SKM-1 treated with dmso at 0.1 percent for 144 hours (cell line): Measurements from ENCODE around the gene TMX4.
A peak's percentile ranks its signal among the peaks of the same experiment; 100 is the strongest.
"Not testable (repeated sequence)": the region's sequence is repeated elsewhere in the genome, so short reads cannot be mapped to it uniquely, and the experiment has no call there.

ENCODE experiments used
- DNase-seq: peaks from one replicate; lab custom pipeline; 2025; ENCODE audit not compliant: unreplicated experiment; lab: John Stamatoyannopoulos, UW

Gene TMX4

GRCh38 chr20:8019246-8019997, at the start of gene TMX4:
Gene TMX4 (minus strand): TSS chr20:8019761. CDS start chr20:8019613, 148 bp downstream.
- peak; percentile 87 for DNase-seq

- no peak for DNase-seq
Measured at GRCh38 chr20:8067082-8067481, 47.5 kb upstream of the TMX4 start.

GRCh38 chr20:8066662-8067061, 47.1 kb upstream of the TMX4 start:
- DNase-seq, result no peak

GRCh38 chr20:8065691-8066090, 46.1 kb upstream of the TMX4 start:
- no peak for DNase-seq

GRCh38 chr20:8062756-8063155, 43.2 kb upstream of the TMX4 start:
- no peak for DNase-seq

- DNase-seq, result no peak
Measured at GRCh38 chr20:8061861-8062518, 42.4 kb upstream of the TMX4 start.

DNA sequence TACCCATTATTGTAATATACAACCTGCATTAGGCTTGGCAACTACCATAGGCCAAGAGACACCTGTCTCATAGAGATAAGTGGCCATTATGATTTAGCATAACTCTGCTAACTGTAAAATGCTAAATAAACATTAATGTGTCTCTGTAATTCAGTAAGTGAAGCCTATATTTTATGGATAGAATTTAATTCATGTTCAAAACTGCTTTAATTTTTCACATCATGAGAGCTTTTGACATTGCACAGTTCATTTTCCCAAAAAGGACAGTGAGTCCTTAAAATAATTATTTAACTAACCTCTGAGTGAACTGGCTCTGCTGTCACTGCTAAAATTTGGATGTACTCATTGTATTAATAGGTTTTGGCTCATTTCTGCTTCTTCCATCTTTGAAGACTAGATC, 41.4 kb upstream of the TMX4 start:
- DNase-seq, result no peak

- no peak for DNase-seq
Measured at GRCh38 chr20:8057871-8058270, 38.3 kb upstream of the TMX4 start.

- no peak for DNase-seq
Measured at GRCh38 chr20:8055096-8055495, 35.5 kb upstream of the TMX4 start.

- no peak for DNase-seq
Measured at GRCh38 chr20:8050157-8050837, 30.7 kb upstream of the TMX4 start.

GRCh38 chr20:8049310-8049709, 29.7 kb upstream of the TMX4 start:
- peak; percentile 14 for DNase-seq

DNA sequence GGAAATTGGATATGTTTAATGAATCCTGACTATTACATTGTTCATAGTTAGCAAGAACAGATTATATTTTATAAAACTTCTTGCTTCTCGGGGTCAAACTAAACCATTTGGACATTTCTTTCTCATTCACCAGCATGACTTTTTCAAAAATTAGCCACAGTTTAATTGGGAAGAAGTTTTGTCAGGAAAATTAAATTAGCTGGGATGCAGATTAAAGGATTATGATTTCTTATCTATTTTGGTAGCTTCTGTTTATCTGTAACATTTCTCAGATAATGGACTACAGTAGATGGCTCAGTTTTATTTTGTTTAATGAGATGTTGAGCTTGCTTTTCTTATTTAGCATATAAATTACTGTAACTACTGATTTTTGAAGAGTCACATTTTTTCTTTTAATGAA, 26.4 kb upstream of the TMX4 start:
- DNase-seq, result no peak

GRCh38 chr20:8043687-8044282, 24.2 kb upstream of the TMX4 start:
- DNase-seq, result no peak

- DNase-seq, result no peak
Measured at GRCh38 chr20:8039042-8039441, 19.5 kb upstream of the TMX4 start.

DNA sequence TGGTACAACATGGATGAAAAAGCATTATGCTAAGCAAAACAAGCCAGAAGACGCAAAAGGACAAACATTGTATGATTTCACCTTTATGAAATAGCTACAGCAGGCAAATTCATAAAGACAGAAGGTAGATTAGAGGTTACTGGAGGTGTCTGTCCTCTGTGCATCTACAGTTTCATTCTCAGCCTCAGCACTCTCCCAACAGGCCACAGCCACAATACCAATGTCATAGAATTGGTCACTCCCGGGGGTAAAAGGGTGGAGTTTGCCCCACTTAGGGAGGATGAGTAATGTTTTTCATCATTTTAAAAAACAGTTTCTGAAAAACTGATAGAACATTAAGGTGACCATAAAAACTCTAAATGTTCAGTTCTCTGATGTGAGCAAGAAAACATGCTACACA, 17.2 kb upstream of the TMX4 start:
- DNase-seq, result no peak

DNA sequence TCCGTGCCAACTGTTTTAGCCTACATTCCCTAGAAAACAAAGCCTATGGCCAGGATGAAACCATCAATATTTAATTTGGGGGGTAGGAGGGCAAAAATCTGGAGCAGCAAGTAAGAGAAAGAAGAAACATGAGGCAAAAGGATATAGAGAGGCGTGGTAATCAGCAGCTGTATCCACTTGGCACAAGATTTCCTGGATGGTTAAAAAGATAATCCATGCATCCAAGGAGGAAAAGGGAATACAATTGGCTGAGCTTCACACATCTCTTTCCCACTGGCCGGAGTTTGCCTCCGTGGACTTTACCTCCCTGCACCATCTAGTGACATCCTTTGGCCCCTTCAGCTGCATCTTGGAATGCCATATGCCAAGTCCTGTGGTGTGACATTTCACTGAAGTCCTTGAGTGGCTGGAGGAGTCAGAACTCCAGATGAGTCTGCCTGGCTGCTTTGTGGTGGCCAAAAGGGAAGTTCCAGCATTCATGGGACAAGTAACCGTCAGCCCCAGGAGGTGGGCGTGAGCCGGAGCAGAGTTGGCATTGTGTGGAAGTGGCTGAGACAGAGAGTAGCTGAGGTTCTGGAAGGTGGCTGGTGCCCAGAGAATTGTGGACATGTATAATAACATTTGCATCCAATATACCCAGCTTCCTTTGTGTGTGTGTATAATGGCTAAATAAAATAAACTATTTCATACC, 13.7 kb upstream of the TMX4 start:
- DNase-seq, result no peak

DNA sequence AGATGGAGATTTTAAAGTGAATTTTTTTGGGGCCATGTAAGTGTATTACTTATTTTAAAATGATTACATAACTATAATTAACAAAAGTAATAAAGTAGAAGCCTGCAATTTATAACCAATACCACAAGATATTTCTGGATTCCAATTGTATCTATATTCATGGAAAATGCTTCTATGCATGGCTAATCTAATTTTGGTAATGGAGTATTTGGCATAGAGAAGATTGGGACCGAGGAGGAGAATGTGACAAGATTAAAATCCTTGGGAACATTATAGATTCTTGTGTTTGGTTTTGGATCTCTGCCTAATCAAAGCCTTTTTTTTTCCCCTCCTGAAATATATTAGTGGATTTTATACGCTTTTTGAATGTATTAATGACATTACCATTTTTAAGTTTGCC, 12.9 kb upstream of the TMX4 start:
- DNase-seq, result no peak

- DNase-seq, result not testable (repeated sequence)
Measured at GRCh38 chr20:8031539-8031938, 12.0 kb upstream of the TMX4 start.

DNA sequence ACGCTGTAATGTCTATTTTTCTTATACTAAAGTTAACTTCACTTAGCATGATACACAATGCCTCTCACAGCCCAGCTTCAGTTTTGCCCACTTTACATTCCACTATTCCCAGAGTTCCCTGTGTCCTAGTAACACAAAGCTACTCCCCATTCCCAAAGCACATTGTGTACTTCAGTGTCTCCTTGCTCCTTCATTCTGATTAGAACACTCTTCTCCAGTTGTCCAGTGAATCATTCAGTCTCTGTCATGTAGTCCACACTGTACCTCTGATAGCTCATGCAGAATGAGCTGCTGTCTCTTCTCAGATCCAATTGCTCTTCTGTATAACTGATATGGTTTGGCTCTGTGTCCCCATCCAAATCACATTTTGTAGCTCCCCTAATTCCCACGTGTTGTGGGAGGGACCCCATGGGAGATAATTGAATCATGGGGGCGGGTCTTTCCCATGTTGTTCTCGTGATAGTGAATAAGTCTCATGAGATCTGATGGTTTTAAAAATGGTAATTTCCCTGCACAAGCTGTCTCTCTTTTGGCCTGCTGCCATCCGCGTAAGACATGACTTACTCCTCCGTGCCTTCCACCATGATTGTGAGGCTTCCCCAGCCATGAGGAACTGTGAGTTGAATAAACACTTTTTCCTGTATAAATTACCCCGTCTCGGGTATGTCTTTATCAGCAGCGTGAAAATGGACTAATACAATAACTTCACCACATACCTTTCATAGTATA, 2.1 kb upstream of the TMX4 start:
- no peak for DNase-seq

DNA sequence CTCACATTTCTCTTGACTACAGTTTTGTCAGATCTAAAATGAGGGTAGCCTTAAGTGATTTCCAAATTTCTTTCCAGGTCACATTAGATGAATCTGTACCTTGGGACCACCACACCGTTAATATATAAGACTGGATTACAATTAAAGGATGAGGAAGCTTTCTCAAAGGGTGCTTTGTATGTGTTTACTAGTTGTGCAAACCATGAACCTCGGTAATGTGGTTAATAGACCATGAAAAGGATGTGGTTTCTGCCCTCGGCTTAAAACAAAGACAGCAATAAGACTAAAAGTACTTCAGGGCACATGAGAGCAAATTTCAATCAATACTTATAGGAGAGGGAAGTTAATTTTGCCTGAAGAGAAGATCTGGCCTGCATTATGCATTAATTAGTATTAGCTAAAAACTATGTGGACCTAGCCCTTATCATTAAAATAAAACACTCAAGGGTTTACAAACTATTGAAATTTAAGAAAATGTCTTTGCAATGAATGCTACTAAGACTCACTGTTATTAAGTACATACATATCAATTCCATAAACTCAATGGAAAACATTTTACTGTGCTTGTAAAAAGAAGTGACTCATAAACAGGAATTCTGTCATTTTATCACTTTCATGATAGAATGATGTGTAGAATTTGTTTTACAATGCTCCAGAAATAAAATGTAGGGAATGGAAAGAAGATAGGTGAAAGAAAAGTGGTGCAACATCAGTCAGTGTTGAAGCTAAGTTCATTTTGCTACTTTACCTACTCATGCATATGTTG, 936 bp upstream of the TMX4 start:
- DNase-seq, result peak; percentile 51
